OCI-LY7 (cell line): ENCODE data around the gene SDK2. TPM values are rescaled to one million over a fixed set of nuclear protein-coding genes. Genes with fewer than 3 reads are reported as not detected.
"Not testable (repeated sequence)": the region's sequence is repeated elsewhere in the genome, so short reads cannot be mapped to it uniquely, and the experiment has no call there.

ENCODE experiments used
- BruUV-seq: library from RNA; stranded (reverse); fragments of 400-500 nt; replicated peaks from 2 replicates; lab custom pipeline; 2021; lab: Mats Ljungman, UMichigan
- CTCF ChIA-PET: fragments of 300-600 bp; sonication (Branson Sonifier 250); formaldehyde crosslinking; loops from one replicate; lab custom pipeline; 2022; ENCODE audit warnings: antibody characterized with exemption; ENCODE audit not compliant: unreplicated experiment; lab: Charles Lee
- POLR2A ChIA-PET: fragments of 300-600 bp; sonication (Branson Sonifier 250); formaldehyde crosslinking; loops from one replicate; lab custom pipeline; 2022; ENCODE audit warnings: antibody characterized with exemption; lab: Charles Lee
- DNase-seq: peaks from one replicate; pipeline ENCODE4 v3.0.0-alpha.2; 2015; ENCODE audit warnings: low spot score
- H2AFZ ChIP-seq: fragments of 200-600 bp; sonication (generic), shearing (Covaris generic); 2 replicates; pipeline ENCODE4 v1.6.1; 2014; ENCODE audit warnings: mild to moderate bottlenecking, antibody characterized with exemption, low read length, moderate library complexity
- H3K27ac ChIP-seq: fragments of 200-600 bp; sonication (generic); 2 replicates; pipeline ENCODE4 v1.5.1; 2014; ENCODE audit warnings: mixed run types, low read depth, mild to moderate bottlenecking, moderate library complexity, low read length, inconsistent platforms; ENCODE audit not compliant: poor library complexity, severe bottlenecking
- H3K36me3 ChIP-seq: fragments of 200-600 bp; sonication (generic); 2 replicates; pipeline ENCODE4 v1.6.1; 2014; ENCODE audit warnings: mild to moderate bottlenecking, antibody characterized with exemption, low read length, moderate library complexity, mixed read lengths; ENCODE audit not compliant: insufficient read depth
- H3K4me1 ChIP-seq: fragments of 200-600 bp; sonication (generic); 2 replicates; pipeline ENCODE4 v1.5.1; 2014; ENCODE audit warnings: mild to moderate bottlenecking, low read length; ENCODE audit not compliant: insufficient read depth, poor library complexity, severe bottlenecking
- H3K4me2 ChIP-seq: fragments of 200-600 bp; sonication (generic); 2 replicates; pipeline ENCODE4 v1.6.1; 2014; ENCODE audit warnings: mild to moderate bottlenecking, low read length
- H3K4me3 ChIP-seq: fragments of 200-600 bp; sonication (generic); 2 replicates; pipeline ENCODE4 v1.5.1; 2014; ENCODE audit warnings: mild to moderate bottlenecking, low read depth, low read length; ENCODE audit not compliant: poor library complexity, severe bottlenecking
- H3K79me2 ChIP-seq: fragments of 200-600 bp; sonication (generic); 2 replicates; pipeline ENCODE4 v1.6.1; 2016; ENCODE audit warnings: low read depth, mild to moderate bottlenecking, low read length, moderate library complexity, mixed read lengths; ENCODE audit not compliant: insufficient read depth
- H3K9me2 ChIP-seq: fragments of 200-600 bp; sonication (generic); 2 replicates; pipeline ENCODE4 v1.6.1; 2016; ENCODE audit warnings: mild to moderate bottlenecking, low read length, mixed read lengths; ENCODE audit not compliant: insufficient read depth
- H3K9me3 ChIP-seq: fragments of 200-600 bp; sonication (generic); 2 replicates; pipeline ENCODE4 v1.6.1; 2014; ENCODE audit warnings: mild to moderate bottlenecking, mixed run types, low read length, mixed read lengths
- H4K20me1 ChIP-seq: fragments of 200-600 bp; sonication (generic); 2 replicates; pipeline ENCODE4 v1.6.1; 2014; ENCODE audit warnings: mild to moderate bottlenecking, antibody characterized with exemption, low read length, moderate library complexity, mixed read lengths; ENCODE audit not compliant: insufficient read depth
- EZH2phosphoT487 ChIP-seq: fragments of 200-600 bp; sonication (generic); IDR thresholded peaks from 2 replicates; pipeline ENCODE4 v1.6.1; 2018; ENCODE audit warnings: low read depth, borderline replicate concordance, mild to moderate bottlenecking, mixed run types, antibody characterized with exemption, low read length, moderate library complexity, mixed read lengths
- intact Hi-C: fragments of 100-400 bp; cut with micrococcal nuclease; formaldehyde crosslinking; loops from one replicate; pipeline ENCODE4 v1.10.0; 2022; ENCODE audit not compliant: unreplicated experiment
- total RNA-seq, 2 experiments: library from RNA; depleted of rRNA in 1 of 2; stranded (reverse); fragments of >200 nt in 1 of 2; shearing (Covaris generic) in 1 of 2; gene quantifications; 2 replicates each; pipeline ENCODE4 v1.2.3, GENCODE V29; 2014 to 2022
- TF ChIP-seq, protein P1 (sequence below): fragments of 200-600 bp; sonication (generic); conservative IDR thresholded peaks from 2 replicates; pipeline ENCODE4 v1.5.1; 2014; ENCODE audit warnings: mild to moderate bottlenecking, antibody characterized with exemption, low read length, moderate library complexity, mixed read lengths

SDK2 gene
- total RNA-seq, 2 experiments from 2014 or later, result 0.32 to 1.8 TPM

DNA sequence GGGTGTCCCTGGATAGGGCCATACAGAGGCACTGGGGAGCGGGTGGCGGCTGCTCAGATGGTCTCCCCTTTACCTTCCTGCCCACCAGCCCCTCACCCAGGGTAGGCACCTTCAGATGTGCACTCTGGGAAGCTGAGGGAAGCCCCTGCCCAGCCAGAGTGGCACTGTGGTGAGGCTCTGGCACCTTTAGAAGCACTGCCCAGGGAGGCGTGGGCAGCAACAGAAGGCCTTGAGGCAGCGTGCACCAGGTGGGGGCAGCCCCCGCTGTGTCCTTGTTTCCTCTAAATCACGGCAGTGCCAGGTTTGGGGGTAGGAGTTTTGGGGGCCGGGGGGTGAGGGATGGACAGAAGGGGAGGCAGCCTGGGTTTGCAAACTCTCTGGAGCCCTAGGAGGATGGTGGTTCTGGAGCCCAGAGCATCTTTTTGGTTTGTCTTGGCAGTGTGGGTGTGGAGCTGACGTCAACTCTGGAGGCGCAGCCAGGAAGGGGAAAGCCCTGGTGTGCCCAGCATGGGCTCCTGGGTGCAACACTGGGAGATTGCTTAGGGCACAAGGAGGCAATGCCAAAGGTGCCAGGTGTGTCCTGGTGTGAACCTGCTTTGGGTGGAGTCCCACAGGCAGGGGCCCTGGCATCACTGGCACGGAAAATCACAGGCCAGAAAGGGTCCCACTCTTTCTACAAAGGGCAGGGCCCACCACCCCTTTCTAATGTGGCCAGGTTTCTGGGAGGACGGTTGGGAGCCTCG is 309.3 kb downstream of the SDK2 start:
- Histone ChIP-seq H3K4me3 (no peak overlapping the region), H3K79me2 (no peaks in the 10 kb centered on the region), H3K27ac (no peak overlapping the region), H2AFZ (no peak overlapping the region), H3K4me2 (no peak overlapping the region), H3K36me3 (no peaks in the 10 kb centered on the region), H3K9me3 (no peaks in the 10 kb centered on the region), H4K20me1 (no peaks in the 10 kb centered on the region), H3K4me1 (no peaks in the 10 kb centered on the region), H3K9me2 (no peaks in the 10 kb centered on the region)
- ChIA-PET CTCF (no interaction called here), POLR2A (no interaction called here)
- DNase-seq, result no peak
- no TSS peak for BruUV-seq
- no peak for TF ChIP-seq EZH2phosphoT487
- TF ChIP-seq, protein P1, sequence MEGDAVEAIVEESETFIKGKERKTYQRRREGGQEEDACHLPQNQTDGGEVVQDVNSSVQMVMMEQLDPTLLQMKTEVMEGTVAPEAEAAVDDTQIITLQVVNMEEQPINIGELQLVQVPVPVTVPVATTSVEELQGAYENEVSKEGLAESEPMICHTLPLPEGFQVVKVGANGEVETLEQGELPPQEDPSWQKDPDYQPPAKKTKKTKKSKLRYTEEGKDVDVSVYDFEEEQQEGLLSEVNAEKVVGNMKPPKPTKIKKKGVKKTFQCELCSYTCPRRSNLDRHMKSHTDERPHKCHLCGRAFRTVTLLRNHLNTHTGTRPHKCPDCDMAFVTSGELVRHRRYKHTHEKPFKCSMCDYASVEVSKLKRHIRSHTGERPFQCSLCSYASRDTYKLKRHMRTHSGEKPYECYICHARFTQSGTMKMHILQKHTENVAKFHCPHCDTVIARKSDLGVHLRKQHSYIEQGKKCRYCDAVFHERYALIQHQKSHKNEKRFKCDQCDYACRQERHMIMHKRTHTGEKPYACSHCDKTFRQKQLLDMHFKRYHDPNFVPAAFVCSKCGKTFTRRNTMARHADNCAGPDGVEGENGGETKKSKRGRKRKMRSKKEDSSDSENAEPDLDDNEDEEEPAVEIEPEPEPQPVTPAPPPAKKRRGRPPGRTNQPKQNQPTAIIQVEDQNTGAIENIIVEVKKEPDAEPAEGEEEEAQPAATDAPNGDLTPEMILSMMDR, result no peak
- intact Hi-C loops, result no loop called here

DNA sequence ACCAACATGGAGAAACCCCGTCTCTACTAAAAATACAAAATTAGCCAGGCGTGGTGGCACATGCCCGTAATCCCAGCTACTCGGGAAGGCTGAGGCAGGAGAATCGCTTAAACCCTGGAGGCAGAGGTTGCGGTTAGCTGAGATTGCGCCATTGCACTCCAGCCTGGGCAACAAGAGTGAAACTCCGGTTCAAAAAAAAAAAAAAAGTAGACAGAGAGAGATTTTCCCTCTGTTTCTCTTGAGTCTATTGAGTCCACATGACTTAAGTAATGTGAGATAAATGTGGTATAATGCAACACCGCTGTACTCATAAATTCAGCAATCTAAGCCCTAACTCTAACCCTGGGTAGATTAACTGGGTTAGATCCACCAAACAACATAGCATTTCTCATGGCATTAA is 310.8 kb downstream of the SDK2 start:
- H4K20me1 ChIP-seq, H3K4me1 ChIP-seq, H3K9me3 ChIP-seq, H3K27ac ChIP-seq, H3K4me2 ChIP-seq, H3K79me2 ChIP-seq, CTCF ChIA-PET, BruUV-seq, intact Hi-C loops, H3K9me2 ChIP-seq, H2AFZ ChIP-seq, H3K4me3 ChIP-seq, H3K36me3 ChIP-seq, DNase-seq: not testable (repeated sequence)
- POLR2A ChIA-PET, result interaction anchor here (0.6 to 0.8 kb wide), 2 partner anchors 16 to 104 kb away, joined by 3 read pairs; no protein-coding TSS in a partner anchor

DNA sequence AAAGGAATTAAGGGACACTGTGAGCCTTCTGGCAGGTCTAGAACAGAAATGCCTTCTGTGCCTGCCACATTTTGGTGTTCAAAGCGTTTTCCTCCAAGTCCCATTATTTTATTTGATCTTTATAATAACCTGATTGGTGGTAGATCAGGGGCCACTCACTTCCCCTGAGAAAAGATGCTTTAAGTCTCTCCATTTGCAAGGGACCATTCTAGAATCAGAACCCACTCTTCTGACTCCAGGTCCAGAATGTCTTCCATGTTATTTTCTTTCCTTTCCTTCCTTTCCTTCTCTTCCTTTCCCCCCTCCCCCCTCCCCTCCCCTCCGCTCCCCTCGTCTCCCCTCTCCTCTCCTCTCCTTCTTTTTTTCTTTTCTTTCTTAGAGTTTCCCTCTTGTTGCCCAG is 313.2 kb downstream of the SDK2 start:
- no peaks in the 10 kb centered on the region for H3K36me3 ChIP-seq
- BruUV-seq, result no TSS peak
- intact Hi-C loops, result no loop called here
- no peaks in the 10 kb centered on the region for H3K4me1 ChIP-seq
- DNase-seq, result no peak
- no peak overlapping the region for H3K27ac ChIP-seq
- H4K20me1 ChIP-seq, result no peaks in the 10 kb centered on the region
- ChIA-PET POLR2A (no interaction called here), CTCF (no interaction called here)
- H3K4me2 ChIP-seq, result no peak overlapping the region
- H2AFZ ChIP-seq, result no peak overlapping the region
- no peaks in the 10 kb centered on the region for H3K79me2 ChIP-seq
- no peaks in the 10 kb centered on the region for H3K9me2 ChIP-seq
- TF ChIP-seq, protein P1, result no peak
- no peak for TF ChIP-seq EZH2phosphoT487
- H3K9me3 ChIP-seq, result no peaks in the 10 kb centered on the region
- H3K4me3 ChIP-seq, result no peak overlapping the region
